OCI-LY7 (cell line): ENCODE results near the gene NFIX. TPM values are rescaled to one million over a fixed set of nuclear protein-coding genes. Genes with fewer than 3 reads are reported as not detected.
"Not testable (repeated sequence)": the region's sequence is repeated elsewhere in the genome, so short reads cannot be mapped to it uniquely, and the experiment has no call there.

Experiments used
- BruUV-seq: library from RNA; stranded (reverse); fragments of 400-500 nt; replicated peaks from 2 replicates; lab custom pipeline; 2021; lab: Mats Ljungman, UMichigan
- CTCF ChIA-PET: fragments of 300-600 bp; sonication (Branson Sonifier 250); formaldehyde crosslinking; loops from one replicate; lab custom pipeline; 2022; ENCODE audit warnings: antibody characterized with exemption; ENCODE audit not compliant: unreplicated experiment; lab: Charles Lee
- POLR2A ChIA-PET: fragments of 300-600 bp; sonication (Branson Sonifier 250); formaldehyde crosslinking; loops from one replicate; lab custom pipeline; 2022; ENCODE audit warnings: antibody characterized with exemption; lab: Charles Lee
- DNase-seq: peaks from one replicate; pipeline ENCODE4 v3.0.0-alpha.2; 2015; ENCODE audit warnings: low spot score
- H2AFZ ChIP-seq: fragments of 200-600 bp; sonication (generic), shearing (Covaris generic); 2 replicates; pipeline ENCODE4 v1.6.1; 2014; ENCODE audit warnings: mild to moderate bottlenecking, antibody characterized with exemption, low read length, moderate library complexity
- H3K27ac ChIP-seq: fragments of 200-600 bp; sonication (generic); 2 replicates; pipeline ENCODE4 v1.5.1; 2014; ENCODE audit warnings: mixed run types, low read depth, mild to moderate bottlenecking, moderate library complexity, low read length, inconsistent platforms; ENCODE audit not compliant: poor library complexity, severe bottlenecking
- H3K36me3 ChIP-seq: fragments of 200-600 bp; sonication (generic); 2 replicates; pipeline ENCODE4 v1.6.1; 2014; ENCODE audit warnings: mild to moderate bottlenecking, antibody characterized with exemption, low read length, moderate library complexity, mixed read lengths; ENCODE audit not compliant: insufficient read depth
- H3K4me1 ChIP-seq: fragments of 200-600 bp; sonication (generic); 2 replicates; pipeline ENCODE4 v1.5.1; 2014; ENCODE audit warnings: mild to moderate bottlenecking, low read length; ENCODE audit not compliant: insufficient read depth, poor library complexity, severe bottlenecking
- H3K4me2 ChIP-seq: fragments of 200-600 bp; sonication (generic); 2 replicates; pipeline ENCODE4 v1.6.1; 2014; ENCODE audit warnings: mild to moderate bottlenecking, low read length
- H3K4me3 ChIP-seq: fragments of 200-600 bp; sonication (generic); 2 replicates; pipeline ENCODE4 v1.5.1; 2014; ENCODE audit warnings: mild to moderate bottlenecking, low read depth, low read length; ENCODE audit not compliant: poor library complexity, severe bottlenecking
- H3K79me2 ChIP-seq: fragments of 200-600 bp; sonication (generic); 2 replicates; pipeline ENCODE4 v1.6.1; 2016; ENCODE audit warnings: low read depth, mild to moderate bottlenecking, low read length, moderate library complexity, mixed read lengths; ENCODE audit not compliant: insufficient read depth
- H3K9me2 ChIP-seq: fragments of 200-600 bp; sonication (generic); 2 replicates; pipeline ENCODE4 v1.6.1; 2016; ENCODE audit warnings: mild to moderate bottlenecking, low read length, mixed read lengths; ENCODE audit not compliant: insufficient read depth
- H3K9me3 ChIP-seq: fragments of 200-600 bp; sonication (generic); 2 replicates; pipeline ENCODE4 v1.6.1; 2014; ENCODE audit warnings: mild to moderate bottlenecking, mixed run types, low read length, mixed read lengths
- H4K20me1 ChIP-seq: fragments of 200-600 bp; sonication (generic); 2 replicates; pipeline ENCODE4 v1.6.1; 2014; ENCODE audit warnings: mild to moderate bottlenecking, antibody characterized with exemption, low read length, moderate library complexity, mixed read lengths; ENCODE audit not compliant: insufficient read depth
- EZH2phosphoT487 ChIP-seq: fragments of 200-600 bp; sonication (generic); IDR thresholded peaks from 2 replicates; pipeline ENCODE4 v1.6.1; 2018; ENCODE audit warnings: low read depth, borderline replicate concordance, mild to moderate bottlenecking, mixed run types, antibody characterized with exemption, low read length, moderate library complexity, mixed read lengths
- intact Hi-C: fragments of 100-400 bp; cut with micrococcal nuclease; formaldehyde crosslinking; loops from one replicate; pipeline ENCODE4 v1.10.0; 2022; ENCODE audit not compliant: unreplicated experiment
- total RNA-seq, 2 experiments: library from RNA; depleted of rRNA in 1 of 2; stranded (reverse); fragments of >200 nt in 1 of 2; shearing (Covaris generic) in 1 of 2; gene quantifications; 2 replicates each; pipeline ENCODE4 v1.2.3, GENCODE V29; 2014 to 2022
- TF ChIP-seq, protein P1 (sequence below): fragments of 200-600 bp; sonication (generic); conservative IDR thresholded peaks from 2 replicates; pipeline ENCODE4 v1.5.1; 2014; ENCODE audit warnings: mild to moderate bottlenecking, antibody characterized with exemption, low read length, moderate library complexity, mixed read lengths

Gene NFIX
- total RNA-seq, 2 experiments from 2014 or later, result 0.16 to 0.72 TPM

DNA sequence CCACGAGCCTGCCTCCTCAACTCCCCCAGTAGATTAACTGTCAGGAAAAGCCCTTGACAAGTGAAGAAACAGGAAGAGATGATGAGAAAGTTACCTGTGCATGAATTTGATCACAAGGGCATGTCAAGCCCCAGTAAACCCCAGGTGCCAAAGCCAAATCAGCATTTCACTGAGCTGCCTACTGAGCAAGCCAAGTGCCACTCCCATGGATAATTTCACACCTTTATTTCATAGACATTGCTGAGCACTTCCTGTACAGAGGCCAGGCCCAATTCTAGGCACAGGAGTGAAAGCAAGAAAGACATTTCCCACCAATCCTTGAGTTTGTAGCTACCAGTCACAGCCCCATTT, 40.7 kb upstream of the NFIX start:
- H3K4me2 ChIP-seq, result peak overlapping the region; percentile 56
- intact Hi-C loops, result no loop called here
- peak overlapping the region; percentile 84 for H3K27ac ChIP-seq
- H2AFZ ChIP-seq, result no peak overlapping the region
- peaks cover 35% of the 10 kb centered on the region; the same call in 1 of the 2 replicates for H3K79me2 ChIP-seq
- CTCF ChIA-PET, result no interaction called here
- peaks cover 57% of the 10 kb centered on the region for H3K36me3 ChIP-seq
- peaks cover 38% of the 10 kb centered on the region for H3K4me1 ChIP-seq
- no peak for TF ChIP-seq EZH2phosphoT487
- TF ChIP-seq, protein P1, sequence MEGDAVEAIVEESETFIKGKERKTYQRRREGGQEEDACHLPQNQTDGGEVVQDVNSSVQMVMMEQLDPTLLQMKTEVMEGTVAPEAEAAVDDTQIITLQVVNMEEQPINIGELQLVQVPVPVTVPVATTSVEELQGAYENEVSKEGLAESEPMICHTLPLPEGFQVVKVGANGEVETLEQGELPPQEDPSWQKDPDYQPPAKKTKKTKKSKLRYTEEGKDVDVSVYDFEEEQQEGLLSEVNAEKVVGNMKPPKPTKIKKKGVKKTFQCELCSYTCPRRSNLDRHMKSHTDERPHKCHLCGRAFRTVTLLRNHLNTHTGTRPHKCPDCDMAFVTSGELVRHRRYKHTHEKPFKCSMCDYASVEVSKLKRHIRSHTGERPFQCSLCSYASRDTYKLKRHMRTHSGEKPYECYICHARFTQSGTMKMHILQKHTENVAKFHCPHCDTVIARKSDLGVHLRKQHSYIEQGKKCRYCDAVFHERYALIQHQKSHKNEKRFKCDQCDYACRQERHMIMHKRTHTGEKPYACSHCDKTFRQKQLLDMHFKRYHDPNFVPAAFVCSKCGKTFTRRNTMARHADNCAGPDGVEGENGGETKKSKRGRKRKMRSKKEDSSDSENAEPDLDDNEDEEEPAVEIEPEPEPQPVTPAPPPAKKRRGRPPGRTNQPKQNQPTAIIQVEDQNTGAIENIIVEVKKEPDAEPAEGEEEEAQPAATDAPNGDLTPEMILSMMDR, result no peak
- no peaks in the 10 kb centered on the region for H4K20me1 ChIP-seq
- no TSS peak for BruUV-seq
- no peaks in the 10 kb centered on the region for H3K9me2 ChIP-seq
- peak overlapping the region; percentile 78 for H3K4me3 ChIP-seq
- POLR2A ChIA-PET, result interaction anchor here (1.5 kb wide), 1 partner anchor 11 kb away, joined by 3 read pairs; no protein-coding TSS in a partner anchor
- DNase-seq, result peak; percentile 58
- no peaks in the 10 kb centered on the region for H3K9me3 ChIP-seq

DNA sequence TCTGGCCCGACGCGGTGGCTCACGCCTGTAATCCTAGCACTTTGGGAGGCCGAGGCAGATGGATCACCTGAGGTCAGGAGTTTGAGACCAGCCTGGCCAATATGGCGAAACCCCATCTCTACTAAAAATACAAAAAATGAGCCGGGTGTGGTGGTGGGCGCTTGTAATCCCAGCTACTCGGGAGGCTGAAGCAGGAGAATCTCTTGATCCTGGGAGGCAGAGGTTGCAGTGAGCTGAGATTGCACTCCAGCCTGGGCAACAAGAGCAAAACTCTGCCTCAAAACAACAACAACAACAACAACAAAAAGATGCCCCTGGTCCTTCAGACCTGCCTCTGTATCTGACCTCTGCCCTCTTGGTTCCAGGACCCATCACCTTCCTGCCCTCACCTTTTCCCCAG, 39.7 kb upstream of the NFIX start:
- intact Hi-C loops, result loop anchor here (5.0 kb wide), 1 partner anchor 63 kb away; the partner anchor contains the start of gene GCDH
- Histone ChIP-seq H3K4me1 (peaks cover 38% of the 10 kb centered on the region), H3K4me2 (peak overlapping the region; percentile 56), H3K36me3 (peaks cover 47% of the 10 kb centered on the region), H3K27ac (peak overlapping the region; percentile 84), H3K79me2 (peaks cover 35% of the 10 kb centered on the region; the same call in 1 of the 2 replicates), H3K4me3 (peak overlapping the region; percentile 78)
- BruUV-seq, H2AFZ ChIP-seq, H3K9me3 ChIP-seq, DNase-seq, H4K20me1 ChIP-seq, CTCF ChIA-PET, H3K9me2 ChIP-seq: not testable (repeated sequence)
- POLR2A ChIA-PET, result interaction anchor here (0.9 to 1.5 kb wide), 2 partner anchors 9 to 10 kb away, joined by 3 to 4 read pairs; no protein-coding TSS in a partner anchor

DNA sequence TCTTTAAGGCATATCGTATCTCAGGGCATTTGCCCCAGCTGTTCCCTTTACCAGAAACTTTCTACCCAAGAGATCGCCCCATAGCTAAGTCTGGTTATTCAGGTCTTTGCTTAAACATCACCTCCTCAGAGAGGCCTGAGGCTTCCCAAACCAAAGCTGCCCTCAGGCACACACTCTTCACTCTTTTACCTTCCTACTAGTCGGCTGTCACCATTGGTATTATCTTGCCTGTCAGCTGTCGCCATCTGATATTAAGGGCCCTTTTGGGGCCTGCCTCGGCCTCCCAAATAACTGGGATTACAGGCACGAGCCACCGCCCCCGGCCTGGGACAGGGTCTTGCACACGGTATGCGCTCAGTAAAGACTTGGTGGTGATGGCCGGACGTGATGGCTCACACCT, 39.3 kb upstream of the NFIX start:
- TSS peak; percentile 71 for BruUV-seq
- H4K20me1 ChIP-seq, result no peaks in the 10 kb centered on the region
- ChIA-PET POLR2A (interaction anchor here (0.9 kb wide), 1 partner anchor 10 kb away, joined by 4 read pairs; no protein-coding TSS in a partner anchor), CTCF (no interaction called here)
- TF ChIP-seq, protein P1, result no peak
- no peak for TF ChIP-seq EZH2phosphoT487
- H2AFZ ChIP-seq, result no peak overlapping the region
- peaks cover 43% of the 10 kb centered on the region for H3K36me3 ChIP-seq
- peaks cover 38% of the 10 kb centered on the region for H3K4me1 ChIP-seq
- intact Hi-C loops, result loop anchor here (5.0 kb wide), 1 partner anchor 64 kb away; the partner anchor contains the start of gene GCDH
- DNase-seq, result no peak
- peaks cover 35% of the 10 kb centered on the region; the same call in 1 of the 2 replicates for H3K79me2 ChIP-seq
- H3K4me2 ChIP-seq, result peak overlapping the region; percentile 56
- H3K27ac ChIP-seq, result peak overlapping the region; percentile 84
- peak overlapping the region; percentile 78 for H3K4me3 ChIP-seq
- H3K9me2 ChIP-seq, result no peaks in the 10 kb centered on the region
- H3K9me3 ChIP-seq, result no peaks in the 10 kb centered on the region
